Measurements from ENCODE around the gene SH3GL3.

The SH3GL3 gene

GRCh38 chr15:83658430-83659416 lies 211.6 kb downstream of the SH3GL3 start:
- no peak for TF ChIP-seq CTCF (IDR thresholded peaks at IDR 0.05; ENCODE audit: control insufficient read depth, insufficient read depth, low read depth, low read length, missing control alignments)
- no peak overlapping the region for H3K4me3 ChIP-seq (ENCODE audit: control insufficient read depth, low read depth, low read length)
- DNase-seq (ENCODE audit: low read depth) = no peak

GRCh38 chr15:83659417-83659812 lies 212.3 kb downstream of the SH3GL3 start:
- TF ChIP-seq CTCF (IDR thresholded peaks at IDR 0.05; ENCODE audit: control insufficient read depth, insufficient read depth, low read depth, low read length, missing control alignments) = no peak
- no peak for DNase-seq (ENCODE audit: low read depth)
- no peak overlapping the region for H3K4me3 ChIP-seq (ENCODE audit: control insufficient read depth, low read depth, low read length)

GRCh38 chr15:83665480-83665879 lies 218.3 kb downstream of the SH3GL3 start:
- no peak for TF ChIP-seq CTCF (IDR thresholded peaks at IDR 0.05; ENCODE audit: control insufficient read depth, insufficient read depth, low read depth, low read length, missing control alignments)
- no peak for DNase-seq (ENCODE audit: low read depth)
- H3K4me3 ChIP-seq (ENCODE audit: control insufficient read depth, low read depth, low read length) = no peak overlapping the region

All from AG09309 (cell line).